ENCODE data around the gene USP40.

The USP40 gene

DNA sequence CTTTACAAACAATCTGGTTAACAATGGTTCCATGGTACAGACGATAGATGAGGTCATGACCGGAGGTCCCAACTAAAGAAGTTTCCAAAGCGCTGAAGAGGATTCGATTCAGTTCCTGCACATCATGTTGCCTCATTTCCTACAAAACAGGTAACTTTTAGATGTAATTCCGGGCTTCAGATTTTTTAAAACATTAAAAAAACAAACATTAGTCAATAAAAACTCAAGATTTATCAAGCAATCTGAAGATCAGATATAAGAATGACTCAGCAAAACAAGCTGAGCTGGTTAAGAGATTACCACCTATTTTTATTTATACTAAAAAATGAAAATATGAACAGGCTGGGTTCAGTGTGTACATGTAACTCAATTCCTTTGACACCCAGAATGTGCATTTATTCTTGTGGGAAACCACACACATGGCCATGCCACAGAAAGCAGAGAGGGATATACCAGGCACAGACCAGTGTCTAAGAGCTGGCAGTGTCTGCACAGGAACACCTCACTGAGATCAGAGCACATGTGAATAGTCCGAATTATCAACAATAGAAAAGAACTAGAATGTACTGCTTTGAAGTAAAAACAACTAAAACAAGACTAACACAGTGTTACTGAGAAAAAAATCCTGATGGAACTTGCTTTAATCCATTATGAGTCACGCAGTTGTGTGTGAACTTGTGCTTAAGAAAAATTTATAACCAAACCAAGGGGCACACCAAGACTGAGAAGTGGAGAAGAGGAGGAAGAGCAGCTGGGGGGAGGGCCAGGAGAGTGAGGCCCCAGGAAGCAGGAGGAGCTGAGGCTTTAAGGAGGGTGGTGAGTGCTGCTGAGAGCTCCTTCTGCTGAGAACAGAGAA lies 9.5 kb downstream of the USP40 start:
- peak overlapping the region in 9 of 21 experiments; percentile 14 to 61 (median 47) for H3K27ac ChIP-seq

DNA sequence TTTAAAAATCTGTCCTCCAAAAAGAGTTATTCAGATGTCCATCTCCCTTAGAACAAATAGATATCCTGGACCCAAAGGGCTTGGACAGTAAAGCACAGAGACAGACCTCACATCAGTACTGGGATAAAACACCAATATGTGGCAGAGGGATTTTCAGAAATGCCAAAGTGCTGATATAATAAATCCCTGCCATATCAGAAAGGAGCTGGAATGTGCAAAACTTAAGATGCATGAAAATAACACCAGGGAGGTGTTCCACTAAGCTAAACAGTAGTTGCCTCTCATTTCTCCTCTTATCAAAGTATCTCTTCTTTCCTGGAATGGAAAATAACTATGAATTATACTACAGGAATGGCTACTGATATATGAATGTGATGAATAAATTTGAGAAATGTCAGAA lies 13.2 kb downstream of the USP40 start:
- Histone ChIP-seq H3K4me3 (no peak overlapping the region), H3K27ac (no peak overlapping the region)

More for the DNA sequence above, 9.5 kb downstream of the USP40 start:
- H3K4me3 ChIP-seq = no peak overlapping the region

DNA sequence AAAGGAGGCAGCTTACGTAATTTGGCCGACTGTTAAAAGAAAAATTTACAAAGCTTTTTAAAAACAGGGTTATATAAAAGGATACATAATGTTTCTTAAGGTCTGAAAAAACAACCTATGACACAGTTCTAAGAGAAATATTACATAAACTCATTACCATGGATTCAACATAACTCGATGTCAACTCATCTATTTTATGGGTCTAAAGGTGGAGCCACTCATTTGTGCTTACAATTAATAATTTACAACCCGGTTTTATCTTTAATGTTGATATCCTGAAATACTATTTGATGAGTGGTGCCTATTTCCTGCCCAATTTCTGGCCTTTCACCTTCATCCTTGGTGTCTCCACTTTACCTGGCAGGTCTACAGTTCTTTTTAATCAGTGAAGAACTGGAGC lies 15.1 kb downstream of the USP40 start:
- no peak overlapping the region for H3K4me3 ChIP-seq
- no peak overlapping the region for H3K27ac ChIP-seq

DNA sequence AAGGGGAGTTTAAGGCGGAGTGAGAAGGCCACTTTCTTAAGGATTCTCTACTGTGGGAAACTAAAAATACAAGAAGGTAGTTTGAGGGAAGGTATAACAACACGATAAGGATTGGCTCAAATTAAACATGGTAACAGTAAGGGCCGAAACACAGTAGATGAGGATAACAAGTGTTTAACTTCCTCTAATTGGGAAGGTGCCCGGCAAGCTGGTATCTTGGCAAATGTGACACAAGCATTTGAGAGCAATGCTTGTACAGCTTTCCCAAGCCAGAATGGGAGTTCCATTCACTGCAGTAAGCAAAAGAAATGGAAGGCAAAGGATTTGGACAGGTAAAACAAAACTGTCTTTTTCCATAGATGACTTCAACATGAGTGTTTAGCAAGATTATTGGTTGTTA lies 19.8 kb downstream of the USP40 start:
- Histone ChIP-seq H3K27ac (no peak overlapping the region), H3K4me3 (no peak overlapping the region)

- no peak overlapping the region for H3K27ac ChIP-seq
Measured at GRCh38 chr2:233546101-233546500, 20.5 kb downstream of the USP40 start.

GRCh38 chr2:233544200-233544610 lies 22.4 kb downstream of the USP40 start:
- Histone ChIP-seq H3K4me3 (no peak overlapping the region), H3K27ac (no peak overlapping the region)

More at GRCh38 chr2:233546101-233546500, 20.5 kb downstream of the USP40 start:
- H3K4me3 ChIP-seq = no peak overlapping the region

DNA sequence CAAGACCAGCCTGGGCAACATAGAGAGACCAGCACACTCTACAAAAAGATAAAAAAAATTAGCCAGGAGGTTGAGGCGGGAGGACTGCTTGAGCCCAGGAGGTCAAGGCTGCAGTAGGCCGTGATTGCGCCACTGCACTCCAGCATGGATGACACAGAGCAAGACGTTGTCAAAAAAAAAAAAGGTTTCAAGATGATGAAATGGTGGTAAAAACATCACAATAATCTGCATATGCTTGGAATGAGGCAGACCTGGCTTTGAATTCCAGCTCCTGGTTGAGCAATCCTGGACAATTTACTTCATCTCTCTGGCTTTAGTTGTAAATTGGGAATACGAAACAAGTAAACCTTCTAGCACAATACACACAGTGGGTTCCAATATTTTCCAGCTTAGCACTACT lies 24.1 kb downstream of the USP40 start:
- H3K4me3 ChIP-seq = no peak overlapping the region

GRCh38 chr2:233538741-233539140 lies 27.8 kb downstream of the USP40 start:
- Histone ChIP-seq H3K4me3 (no peak overlapping the region), H3K27ac (no peak overlapping the region)

More for the DNA sequence above, 24.1 kb downstream of the USP40 start:
- H3K27ac ChIP-seq = no peak overlapping the region

DNA sequence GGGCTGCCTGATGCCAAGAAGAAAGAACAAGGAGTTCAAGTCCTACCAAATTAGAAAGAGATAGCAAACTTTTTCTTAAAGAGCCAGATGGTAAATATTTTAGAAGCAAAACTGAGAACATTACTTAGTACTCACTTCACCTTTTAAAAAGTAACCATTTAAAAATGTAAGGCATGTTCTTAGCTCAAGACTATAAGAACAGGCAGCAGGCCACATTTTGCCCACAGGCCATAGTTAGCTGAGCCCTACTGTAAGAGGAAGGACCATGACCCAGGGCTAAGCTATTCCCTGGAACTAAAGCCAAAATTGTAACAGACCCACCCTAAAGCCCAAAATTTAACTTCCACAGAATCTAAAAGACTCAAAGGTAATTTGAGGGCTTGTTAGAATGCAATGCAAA lies 31.3 kb downstream of the USP40 start:
- H3K4me3 ChIP-seq = no peak overlapping the region
- no peak overlapping the region for H3K27ac ChIP-seq

DNA sequence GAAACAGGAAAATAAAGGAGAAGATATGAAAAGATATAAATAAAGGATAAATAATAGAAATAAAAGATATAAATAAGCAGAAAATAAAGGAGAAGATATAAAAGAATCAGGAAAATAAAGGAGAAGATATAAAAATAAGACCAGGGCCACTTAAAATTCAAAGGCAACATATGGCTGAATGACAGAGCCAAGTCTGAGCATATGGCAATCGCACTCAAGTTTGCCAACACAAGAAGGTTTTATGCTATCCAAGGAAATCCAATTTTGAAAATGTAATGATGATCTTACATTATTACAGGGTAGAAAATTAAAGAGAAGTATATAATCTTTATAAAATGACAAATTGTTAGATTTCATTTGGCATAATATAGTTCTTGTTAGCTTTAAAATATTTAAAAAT lies 33.6 kb downstream of the USP40 start:
- no peak overlapping the region for H3K4me3 ChIP-seq
- H3K27ac ChIP-seq = no peak overlapping the region

DNA sequence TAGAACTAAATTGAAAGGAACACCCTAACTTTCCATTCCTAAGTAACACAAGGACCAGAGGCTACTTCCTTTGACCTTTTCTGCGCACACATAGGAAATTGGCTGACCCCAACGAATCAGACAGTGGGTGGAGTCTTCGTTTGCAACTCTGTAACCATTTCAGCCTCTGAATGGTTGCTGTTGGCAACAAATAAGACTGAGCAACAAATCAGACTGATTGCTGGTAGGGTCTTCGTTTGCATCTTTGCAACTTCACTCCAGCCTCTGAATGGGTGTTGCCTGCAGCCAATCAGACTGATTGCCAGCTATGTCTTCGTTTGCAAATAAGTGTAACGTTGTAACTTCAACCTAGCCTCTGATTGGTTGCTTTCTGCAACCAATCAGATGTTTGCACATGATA lies 34.6 kb downstream of the USP40 start:
- Histone ChIP-seq H3K4me3 (no peak overlapping the region), H3K27ac (no peak overlapping the region)

- H3K27ac ChIP-seq = no peak overlapping the region
- H3K4me3 ChIP-seq = no peak overlapping the region
Measured at GRCh38 chr2:233530381-233530780, 36.2 kb downstream of the USP40 start.

DNA sequence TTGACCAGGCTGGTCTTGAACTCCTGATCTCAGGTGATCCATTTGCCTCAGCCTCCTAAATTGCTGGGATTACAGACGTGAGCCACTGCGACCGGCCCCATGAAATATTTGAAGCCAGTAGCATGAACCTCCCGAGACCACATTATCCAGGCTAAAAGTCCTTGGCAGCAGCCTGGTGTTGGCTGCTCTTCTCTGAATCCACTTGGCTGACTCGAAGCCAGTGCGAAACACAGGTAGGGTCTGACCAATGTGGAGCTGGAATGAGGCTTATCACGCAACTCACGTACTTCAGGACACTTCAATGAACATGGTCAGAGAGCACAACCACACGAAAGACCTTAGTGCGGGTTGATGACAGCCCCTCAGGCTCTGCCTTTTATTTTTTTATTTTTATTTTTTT lies 38.4 kb downstream of the USP40 start:
- Histone ChIP-seq H3K27ac (no peak overlapping the region), H3K4me3 (no peak overlapping the region)

DNA sequence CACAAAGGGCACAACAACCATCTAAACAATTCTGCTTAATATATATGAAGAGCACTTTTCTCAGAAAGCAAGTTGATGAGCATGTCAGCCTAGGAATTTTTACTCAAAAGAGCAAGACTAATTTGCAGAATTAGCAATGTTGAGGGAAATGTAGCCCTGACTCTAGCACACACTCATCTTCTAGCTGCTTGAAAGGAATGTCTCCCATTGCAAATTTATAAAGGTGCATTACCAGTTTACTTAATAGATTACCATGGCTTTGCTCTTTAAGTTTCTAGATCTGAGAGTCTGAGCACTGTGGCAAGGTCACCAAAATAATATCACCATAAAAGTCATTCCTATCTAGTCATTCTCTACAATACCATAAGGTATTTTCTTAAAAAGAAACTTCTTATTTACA lies 40.8 kb downstream of the USP40 start:
- Histone ChIP-seq H3K27ac (no peak overlapping the region), H3K4me3 (no peak overlapping the region)

DNA sequence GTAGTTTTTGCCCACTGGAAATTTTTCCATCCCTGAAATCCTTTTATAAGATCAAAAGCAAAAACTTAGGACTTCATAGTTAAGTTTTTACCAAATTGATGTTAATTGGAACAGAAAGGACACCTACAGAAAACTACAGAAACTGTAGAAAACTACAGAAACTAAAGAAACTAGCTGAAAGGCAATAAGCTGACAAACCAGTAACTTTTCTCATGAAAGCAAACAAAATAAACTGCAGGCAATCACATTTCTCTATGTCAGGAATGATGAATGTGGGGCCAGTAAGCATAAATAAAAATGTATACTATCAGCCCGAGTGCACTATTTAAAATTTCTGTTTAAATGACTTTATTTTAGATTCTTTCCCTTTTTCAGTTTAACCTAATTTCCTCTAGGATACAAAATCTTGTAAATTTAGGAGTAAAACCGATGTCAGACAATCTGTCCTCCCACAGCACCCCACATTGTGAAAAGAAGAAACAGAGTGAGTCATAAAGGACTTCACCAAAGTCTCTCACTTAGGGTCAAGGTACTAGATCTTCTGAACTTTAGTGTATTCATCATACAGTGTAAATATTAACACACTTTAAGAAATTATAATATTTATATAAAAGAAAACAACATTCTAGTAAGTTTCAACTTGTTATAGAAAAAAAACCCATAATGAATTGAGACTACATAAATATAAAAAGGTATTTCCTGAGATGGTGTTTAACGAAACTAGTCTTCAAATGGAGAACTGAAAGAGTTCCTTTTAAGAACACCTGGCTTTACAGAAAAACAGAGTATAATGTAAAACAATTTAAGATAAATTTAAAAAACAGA lies 46.6 kb downstream of the USP40 start:
- Histone ChIP-seq H3K4me3 (no peak overlapping the region), H3K27ac (peak overlapping the region in 1 of 21 experiments; percentile 2)

DNA sequence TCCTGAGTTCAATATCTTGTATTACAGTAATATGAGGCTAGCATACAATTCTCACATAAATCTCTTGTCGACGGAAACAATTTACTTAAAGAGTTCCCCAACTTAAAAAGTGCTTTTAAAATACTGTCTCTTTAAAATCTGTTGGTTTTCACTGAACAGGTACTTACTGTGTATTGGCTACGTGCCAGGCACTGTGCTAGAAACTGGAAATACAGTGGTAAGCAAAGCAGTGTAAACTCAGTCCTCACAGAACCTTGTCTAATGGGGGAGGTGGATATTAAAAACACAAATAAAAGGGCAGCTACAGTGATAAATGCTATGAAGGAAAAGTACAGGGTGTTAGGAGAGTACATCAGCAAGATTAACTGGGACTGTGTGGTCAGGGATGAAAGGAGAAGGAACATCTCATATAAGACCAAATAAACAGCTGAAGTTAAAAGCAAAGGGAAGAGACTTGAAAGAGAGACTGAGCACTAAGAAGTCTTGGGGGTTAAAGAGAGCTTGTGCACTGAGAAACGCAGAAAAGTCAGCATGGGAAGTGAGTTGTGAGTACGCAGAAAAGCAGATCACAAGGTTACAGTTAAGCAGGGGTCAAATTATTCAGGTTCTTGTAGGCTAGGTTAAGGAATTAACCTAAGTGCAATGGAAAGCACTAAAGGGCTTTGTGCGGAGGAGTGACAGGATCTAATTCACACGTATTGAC lies 52.5 kb downstream of the USP40 start:
- Histone ChIP-seq H3K4me3 (no peak overlapping the region), H3K27ac (peak overlapping the region in 1 of 21 experiments; percentile 25)

GRCh38 chr2:233503947-233504637 lies 62.5 kb downstream of the USP40 start:
- no peak overlapping the region for H3K27ac ChIP-seq
- no peak overlapping the region for H3K4me3 ChIP-seq

GRCh38 chr2:233503481-233503880 lies 63.1 kb downstream of the USP40 start:
- no peak overlapping the region for H3K4me3 ChIP-seq
- H3K27ac ChIP-seq = no peak overlapping the region

DNA sequence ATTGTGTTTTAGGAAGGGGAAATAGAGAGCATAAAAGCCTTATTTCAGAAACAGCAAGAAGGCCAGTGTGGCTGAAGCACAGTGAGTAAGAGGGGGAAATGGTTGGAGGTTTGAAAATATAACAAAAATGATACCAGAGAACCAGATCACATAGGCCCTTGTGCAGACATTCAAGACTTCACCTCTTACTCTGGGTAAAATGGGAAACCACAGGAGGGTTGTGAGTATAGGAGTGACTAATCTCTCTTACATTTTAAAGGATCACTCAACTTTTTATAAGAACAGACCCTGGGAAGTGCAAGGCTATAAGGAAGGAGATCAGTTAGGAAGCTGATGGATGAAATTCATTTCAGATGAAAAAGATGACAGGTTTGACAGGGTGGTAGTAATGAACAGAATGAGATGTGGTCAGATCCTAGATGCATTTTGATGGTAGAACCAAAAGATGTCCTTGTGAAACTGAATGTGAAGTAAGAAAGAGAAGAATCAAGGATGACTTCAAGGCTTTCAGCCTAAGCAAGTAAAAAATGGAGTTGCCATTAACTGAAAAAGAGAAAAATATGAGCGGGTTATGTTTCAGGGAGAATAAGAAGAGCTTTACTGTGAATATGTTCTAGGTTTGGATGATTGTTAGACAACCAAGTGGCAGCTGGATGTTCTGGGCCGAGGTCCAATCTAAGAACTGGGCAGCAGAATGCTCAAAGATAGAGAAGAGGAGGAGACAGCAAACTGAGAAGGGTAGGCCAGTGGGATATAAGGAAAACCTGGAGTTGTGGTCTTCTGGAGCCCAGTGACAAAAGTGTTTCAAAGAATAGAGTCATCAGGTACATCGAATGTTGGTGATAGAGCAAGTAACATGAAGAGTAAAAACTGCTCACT lies 65.1 kb downstream of the USP40 start:
- H3K4me3 ChIP-seq = no peak overlapping the region
- no peak overlapping the region for H3K27ac ChIP-seq

All from skin epidermis (tissue), 12 donors.